Activated CD8-positive, alpha-beta memory T cell treated with anti-CD3 and anti-CD28 coated beads for 4 hours (primary cell): ENCODE data around the gene GMDS.

Experiments used
- DNase-seq, 2 donors: peaks; one replicate each; pipeline ENCODE4 v3.0.0-alpha.2; 2020; ENCODE audit warnings: low read depth in 2 of 2

The GMDS gene

DNA sequence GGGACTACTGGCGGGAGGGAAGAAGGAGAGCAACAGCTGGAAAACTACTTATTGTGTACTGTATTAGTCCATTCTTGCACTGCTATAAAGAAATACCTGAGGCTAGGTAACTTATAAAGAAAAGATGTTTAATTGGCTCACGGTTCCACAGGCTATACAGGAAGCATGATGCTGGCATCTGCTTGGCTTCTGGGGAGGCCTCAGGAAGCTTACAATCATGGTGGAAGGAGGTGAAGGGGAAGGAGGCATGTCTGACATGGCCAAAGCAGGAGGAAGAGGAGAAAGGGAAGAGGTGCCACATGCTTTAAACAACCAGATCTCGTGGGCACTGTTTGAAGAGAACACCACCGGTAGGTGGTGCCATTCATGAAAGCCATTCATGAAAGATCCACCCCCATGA lies 67.3 kb downstream of the GMDS start:
- no peak for DNase-seq

- DNase-seq, result no peak
Observed at GRCh38 chr6:2175825-2176224, 69.6 kb downstream of the GMDS start.

DNA sequence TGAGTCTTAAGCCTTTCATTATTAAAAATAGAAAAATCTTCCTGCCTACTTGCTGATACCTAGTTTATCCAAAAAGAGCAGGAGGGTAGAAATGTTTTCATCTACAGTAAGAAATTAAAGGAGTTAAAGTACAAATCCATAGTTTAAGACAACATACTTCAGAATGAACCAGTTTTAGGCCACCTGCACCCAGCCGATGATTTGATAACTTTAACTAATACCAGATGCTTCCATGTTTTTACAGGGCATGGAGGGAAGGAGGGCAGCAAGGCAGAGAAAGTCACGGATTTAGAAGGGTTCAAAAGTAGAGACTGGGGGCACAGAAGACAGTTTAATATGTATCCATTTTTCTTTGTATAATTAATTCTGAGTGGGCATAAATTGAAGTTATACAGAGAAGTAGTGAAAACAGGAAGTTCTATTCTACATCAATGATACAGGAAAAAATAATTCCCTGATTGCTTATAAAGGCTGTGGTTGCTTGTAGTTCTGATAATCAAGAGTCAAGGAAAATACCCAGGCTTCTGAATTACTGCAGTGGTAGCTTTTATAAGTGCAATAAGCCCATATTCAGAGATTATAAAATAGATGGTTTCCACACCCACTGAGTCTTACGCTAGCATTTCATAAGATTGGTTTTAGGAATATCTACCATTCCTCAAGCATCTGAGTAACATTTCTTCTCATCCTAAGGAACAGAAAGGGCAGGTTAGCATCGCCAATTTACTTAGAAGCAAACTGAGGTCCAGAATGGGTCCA lies 72.0 kb downstream of the GMDS start:
- DNase-seq, result no peak

- DNase-seq, result no peak
Observed at GRCh38 chr6:2171728-2172127, 73.7 kb downstream of the GMDS start.

DNA sequence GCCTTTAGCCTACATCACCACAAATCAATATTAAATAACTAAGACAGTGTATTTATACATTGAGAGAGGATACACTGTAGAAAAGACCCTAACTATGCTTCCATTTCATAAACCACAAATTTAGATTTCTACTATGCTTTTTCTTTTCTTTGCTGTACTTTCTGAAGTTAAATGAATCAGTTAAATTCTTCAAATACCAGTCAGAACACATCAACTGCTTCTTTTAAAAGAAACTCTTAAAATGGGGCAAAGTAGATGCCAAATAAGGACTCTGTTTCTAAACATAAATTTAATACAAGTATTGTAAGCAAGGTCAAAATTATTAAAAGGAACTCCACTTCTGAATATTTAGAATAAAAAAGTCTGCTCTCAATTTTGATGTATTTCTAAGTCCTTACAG lies 76.9 kb downstream of the GMDS start:
- DNase-seq, result no peak

GRCh38 chr6:2166717-2167116 lies 78.7 kb downstream of the GMDS start:
- DNase-seq, result no peak

- no peak for DNase-seq
Observed at GRCh38 chr6:2165286-2165685, 80.1 kb downstream of the GMDS start.

DNA sequence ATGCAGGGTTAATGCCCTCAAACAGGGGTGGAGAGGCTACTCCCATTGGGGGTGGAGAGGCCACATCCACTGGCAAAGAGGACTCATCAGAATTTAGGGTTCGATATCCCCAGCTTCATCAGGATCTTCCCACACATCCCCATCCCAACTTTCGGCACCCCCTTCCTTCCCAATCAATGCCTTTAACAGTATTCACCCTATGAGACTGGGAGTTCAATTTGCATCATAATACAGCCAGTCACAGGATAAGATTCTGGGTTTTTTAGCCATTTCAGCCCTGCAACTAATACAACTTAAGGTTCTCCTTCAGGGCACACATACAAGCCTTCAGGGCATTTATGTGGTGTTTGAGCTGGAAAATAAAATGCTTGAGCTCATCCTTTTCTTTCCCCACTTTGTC lies 80.9 kb downstream of the GMDS start:
- no peak for DNase-seq

- no peak for DNase-seq
Observed at GRCh38 chr6:2162079-2162445, 83.3 kb downstream of the GMDS start.

- no peak for DNase-seq
Observed at GRCh38 chr6:2158596-2159271, 86.7 kb downstream of the GMDS start.

DNA sequence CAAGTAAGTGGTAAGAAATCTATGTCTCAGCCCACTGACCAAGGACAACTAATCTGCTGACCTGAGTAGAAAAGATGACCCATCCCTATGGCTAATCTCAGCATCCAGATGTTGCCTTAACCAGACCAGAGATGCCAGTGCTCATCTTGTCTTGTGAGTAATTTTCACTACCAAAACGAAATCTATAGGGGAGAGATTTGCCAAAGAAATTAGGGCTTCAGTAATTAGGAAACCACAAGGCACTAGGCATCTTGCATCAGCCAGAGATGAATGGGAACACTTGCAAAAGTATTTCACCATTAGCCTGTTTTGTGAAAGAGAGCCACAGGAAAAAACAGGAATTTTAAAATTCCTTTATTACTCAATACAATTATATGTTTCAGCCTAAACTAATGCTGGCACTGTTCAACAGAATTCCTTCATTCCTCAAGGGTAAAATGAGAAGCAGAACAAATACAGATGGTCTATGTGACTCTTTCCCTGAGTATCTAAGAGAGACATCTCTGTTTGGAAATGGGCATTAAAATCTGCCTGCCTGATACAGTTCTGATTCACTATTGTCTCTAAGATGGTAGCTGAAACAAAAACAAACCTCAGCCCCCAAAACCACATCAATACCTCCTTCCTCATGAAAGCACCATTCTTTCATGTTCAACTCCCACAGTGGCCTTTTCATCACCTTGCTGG lies 87.8 kb downstream of the GMDS start:
- DNase-seq, result peak in 1 of 2 donors; percentile 10

DNA sequence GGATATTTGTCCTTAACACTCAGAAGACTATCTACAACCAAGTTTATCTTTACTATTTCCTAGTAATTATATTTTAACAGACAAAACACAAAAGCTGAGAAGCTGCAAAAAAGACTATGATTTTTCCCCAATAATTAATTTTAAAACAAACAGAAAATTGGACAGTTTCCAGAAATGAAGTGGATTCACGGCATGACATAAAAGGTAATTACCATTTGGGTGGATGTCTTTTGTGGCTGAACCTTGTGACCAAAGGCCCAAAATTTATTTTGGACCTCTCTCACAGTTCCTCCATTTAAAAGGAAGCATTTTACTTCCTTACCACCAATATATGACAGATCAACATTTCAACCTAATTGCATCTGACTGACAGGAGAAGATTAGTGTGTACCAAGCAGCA lies 90.2 kb downstream of the GMDS start:
- DNase-seq, result no peak

DNA sequence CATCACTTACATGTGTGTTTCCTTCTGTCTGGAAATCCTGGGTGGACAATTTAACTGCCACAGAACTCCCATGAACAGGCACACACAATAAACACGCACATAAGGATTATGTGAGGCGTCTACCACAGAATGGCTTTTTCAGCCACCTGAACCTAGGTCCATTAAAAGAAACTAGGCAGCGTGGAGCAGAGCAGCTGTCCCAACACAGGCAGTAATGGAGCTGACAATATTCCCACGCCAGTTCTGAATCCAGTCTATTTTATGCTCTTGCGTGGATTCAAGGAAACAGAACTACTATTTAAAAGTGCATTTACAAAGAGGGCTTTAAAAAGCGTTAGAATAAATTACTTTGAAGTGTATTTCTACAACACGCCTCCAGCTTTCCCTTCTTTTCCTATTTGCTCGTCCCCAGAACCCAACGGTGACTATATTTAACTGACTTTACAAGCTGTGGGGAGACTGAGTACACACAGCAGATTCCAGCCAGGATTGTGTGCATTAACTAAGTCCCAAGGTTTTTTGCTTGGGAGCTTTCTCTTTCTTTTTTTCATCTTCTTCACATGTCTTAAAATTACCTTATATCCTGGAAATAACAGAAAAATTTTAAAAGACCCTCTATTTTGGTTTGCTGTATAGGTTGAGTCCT lies 95.9 kb downstream of the GMDS start:
- no peak for DNase-seq

GRCh38 chr6:2148748-2149147 lies 96.7 kb downstream of the GMDS start:
- no peak for DNase-seq

- no peak for DNase-seq
Observed at GRCh38 chr6:2147766-2148448, 97.5 kb downstream of the GMDS start.

DNA sequence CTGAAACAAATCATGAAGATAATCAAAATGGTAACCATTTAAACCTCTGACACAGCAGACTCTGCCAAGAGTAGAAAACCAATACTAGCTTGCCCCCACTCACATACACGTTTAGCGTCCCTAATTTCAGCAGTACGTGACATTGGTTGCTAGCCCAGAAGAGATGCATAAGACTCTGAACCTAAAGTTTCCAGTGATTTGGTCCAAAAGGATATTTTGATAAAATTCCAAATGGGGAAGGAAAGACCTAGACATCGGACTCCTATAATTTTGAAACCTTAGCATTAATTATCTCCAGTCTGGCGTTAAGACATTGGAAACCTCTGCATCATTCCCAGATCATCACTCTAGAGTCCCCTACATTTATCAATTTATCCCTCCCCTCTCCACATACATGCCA lies 98.1 kb downstream of the GMDS start:
- DNase-seq, result no peak

GRCh38 chr6:2144210-2144609 lies 101.2 kb downstream of the GMDS start:
- DNase-seq, result no peak

- no peak for DNase-seq
Observed at GRCh38 chr6:2141644-2142290, 103.6 kb downstream of the GMDS start.

- DNase-seq, result no peak
Observed at GRCh38 chr6:2140438-2141128, 104.8 kb downstream of the GMDS start.

DNA sequence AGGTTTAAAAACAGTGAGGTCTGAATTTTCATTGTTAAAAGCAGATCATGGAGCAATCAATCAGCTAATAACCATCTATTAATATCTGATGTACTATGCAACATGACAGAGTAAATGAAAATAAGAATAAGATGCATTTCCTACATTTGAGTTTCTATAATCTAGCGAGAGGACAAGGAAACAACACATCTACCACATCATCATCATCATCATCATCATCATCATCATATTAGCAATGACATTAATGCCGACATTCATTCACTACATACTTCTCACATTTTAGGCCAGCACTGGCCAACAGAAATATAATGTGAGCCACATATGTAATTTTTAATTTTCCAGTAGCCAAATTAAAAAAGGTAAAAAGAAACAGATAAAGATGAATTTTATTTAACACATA lies 110.0 kb downstream of the GMDS start:
- DNase-seq, result no peak

DNA sequence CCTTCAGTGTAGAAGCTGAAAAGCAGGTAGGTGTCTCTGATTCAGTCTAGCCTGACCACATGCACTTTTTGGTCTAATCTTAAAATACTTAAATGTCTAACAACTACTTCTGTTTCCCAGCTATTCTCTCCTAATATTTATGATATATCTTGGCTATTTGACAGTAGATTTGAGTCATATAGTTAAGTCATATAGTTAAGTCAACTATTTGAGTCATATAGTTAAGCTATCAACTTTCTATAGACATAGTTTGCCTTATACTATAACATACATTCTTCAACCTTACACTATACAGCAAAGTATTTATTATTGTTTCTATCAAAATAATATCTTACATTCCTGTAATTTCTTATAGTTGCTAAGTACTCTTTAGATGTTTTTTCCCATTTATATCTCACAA lies 110.9 kb downstream of the GMDS start:
- DNase-seq, result no peak
